Activated T-cell treated with anti-CD3 and anti-CD28 coated beads for 48 hours (primary cell): ENCODE results near the gene PSME2.

ENCODE experiments used
- DNase-seq: peaks from one replicate; pipeline ENCODE4 v3.0.0-alpha.2; 2020; ENCODE audit warnings: low read depth

PSME2 gene

DNA sequence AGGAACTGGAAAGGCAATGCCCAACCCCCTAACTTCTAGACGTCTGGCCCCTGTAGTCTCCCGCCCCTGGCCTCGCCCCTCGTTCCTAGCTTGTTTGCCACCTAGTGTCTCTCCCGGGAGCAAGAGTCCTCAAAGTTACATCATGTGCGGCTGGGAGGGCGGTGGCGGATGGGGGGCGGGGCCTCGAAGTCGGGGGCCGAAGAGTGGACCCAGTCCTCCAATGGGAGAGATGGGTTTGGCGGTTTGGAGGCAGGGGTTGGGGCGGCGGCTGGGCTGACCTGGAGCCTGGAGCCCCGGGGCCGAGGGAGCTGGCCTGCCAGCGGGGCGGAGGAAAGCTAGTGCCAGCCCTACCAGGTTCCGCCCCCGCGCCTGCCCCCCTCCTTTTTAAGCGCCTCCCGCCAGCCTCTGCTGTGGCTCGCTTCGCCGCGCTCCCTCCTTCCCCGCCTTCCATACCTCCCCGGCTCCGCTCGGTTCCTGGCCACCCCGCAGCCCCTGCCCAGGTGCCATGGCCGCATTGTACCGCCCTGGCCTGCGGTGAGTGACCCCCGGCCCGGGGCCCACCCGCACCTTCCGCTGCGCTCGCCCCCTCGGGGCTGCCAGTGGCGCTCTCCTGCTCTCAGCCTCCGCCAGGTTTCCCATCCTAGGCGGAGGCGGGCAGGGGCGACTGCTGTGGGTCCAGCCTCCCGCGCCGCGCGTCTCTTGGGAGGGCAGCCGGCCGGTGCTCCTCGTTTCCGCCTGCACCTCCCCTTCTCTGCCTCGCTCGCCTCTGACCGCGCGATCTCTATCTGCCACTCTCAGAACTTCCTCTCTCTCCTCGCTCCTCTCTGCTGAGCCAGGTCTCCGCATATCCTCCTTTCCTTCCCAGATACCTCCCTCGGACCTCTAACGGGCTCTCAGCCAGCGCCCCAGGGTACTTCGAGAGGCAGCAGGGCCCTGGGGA lies 52.2 kb downstream of the PSME2 start, which contains the start of gene PCK2:
TSS of gene PCK2 (plus strand) at position 411 of the 940 bp plus-strand sequence. CDS start at position 506, 95 bp downstream.
- peak; percentile 85 for DNase-seq
